ENCODE measurements around the gene KCNMA1. TPM values are rescaled to one million over a fixed set of nuclear protein-coding genes. Genes with fewer than 3 reads are reported as not detected.

Gene KCNMA1
- total and polyA plus RNA-seq, 9 of the 15 experiments (the other 6 are each of a cell fraction or from before 2014, with no cell fraction given), result 0.01 to 0.95 (median 0.15) TPM; not detected in 4

DNA sequence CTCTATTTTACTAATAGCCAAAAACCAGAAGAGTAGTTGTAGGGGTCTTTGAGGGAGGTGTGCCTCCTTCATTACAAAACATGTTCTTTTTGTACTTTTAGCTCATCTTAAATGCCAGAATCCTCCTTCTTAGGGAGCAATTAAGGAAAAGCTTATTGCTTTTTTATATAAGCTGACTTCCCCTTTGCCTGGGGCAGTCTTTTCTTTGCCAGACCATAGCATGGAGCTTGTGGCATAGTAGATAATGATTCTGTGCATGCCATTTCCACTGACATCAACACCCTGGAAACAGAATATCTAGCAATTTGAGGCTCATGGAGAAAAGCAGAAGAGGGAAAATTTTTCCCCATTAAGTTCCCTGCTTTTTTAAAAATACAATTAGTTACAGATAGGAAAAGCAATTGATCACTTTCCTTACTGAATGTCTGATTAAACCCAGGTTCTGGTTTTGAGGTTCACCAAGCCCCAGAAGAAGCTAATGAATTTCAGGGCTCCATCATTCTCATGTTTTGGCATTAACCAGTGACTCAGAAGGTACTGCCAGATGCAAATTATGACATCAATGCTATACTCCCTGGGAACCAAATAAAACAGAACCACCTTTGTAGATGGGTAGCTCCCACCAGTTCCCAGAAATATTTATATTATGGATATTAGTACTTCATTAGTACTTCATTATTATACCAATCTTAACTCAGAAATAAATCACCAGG lies 410.6 kb downstream of the KCNMA1 start:
- no peaks in the 10 kb centered on the region for H3K4me1 ChIP-seq (replicated peaks in 1 of 2; ENCODE audit: control insufficient read depth in 2 of 2, insufficient read depth in 2 of 2, low read length in 2 of 2)
- ATAC-seq (no peak), DNase-seq (ENCODE audit: extremely low read depth in 1 of 4, low spot score in 3 of 4) (no peak), FAIRE-seq (no peak)
- CTCF ChIA-PET (ENCODE audit: low intra/inter-chr PET ratio), result no interaction called here
- no peak for TF ChIP-seq LARP7 (IDR thresholded peaks at IDR 0.05)
- TF ChIP-seq KDM4B (IDR thresholded peaks at IDR 0.05; ENCODE audit: borderline replicate concordance in 2 of 2, low read depth in 1 of 2), result no peak
- in situ Hi-C loops (cut with MboI) (no loop called here), intact Hi-C loops (cut with micrococcal nuclease) (no loop called here)
- H3K9me3 ChIP-seq (replicated peaks; ENCODE audit: control insufficient read depth, insufficient read depth, low read depth, low read length), result no peaks in the 10 kb centered on the region
- no peaks in the 10 kb centered on the region for H3K9me1 ChIP-seq (ENCODE audit: control insufficient read depth, insufficient read depth, low read length)
- peaks cover 0 to 2% of the 10 kb centered on the region in 2 experiments; a peak in 1 of 5 replicates for H3K27me3 ChIP-seq (ENCODE audit: control insufficient read depth in 2 of 2, insufficient read depth in 2 of 2, low read length in 2 of 2)
- no peak overlapping the region for H3K4me2 ChIP-seq (ENCODE audit: insufficient read depth, low read length)
- H3K4me3 ChIP-seq, result no peak overlapping the region
- POLR2A ChIA-PET, result no interaction called here
- BruUV-seq (replicated peaks), result no TSS peak
- no peaks in the 10 kb centered on the region; the same call in 1 of the 2 replicates for H4K20me1 ChIP-seq (replicated peaks; ENCODE audit: control insufficient read depth, insufficient read depth, low read length)
- no peak overlapping the region for H2AFZ ChIP-seq (ENCODE audit: low read depth, low read length)
- H3K27ac ChIP-seq (ENCODE audit: extremely low read depth, low read depth, low read length), result no peak overlapping the region
- H3K36me3 ChIP-seq (ENCODE audit: control insufficient read depth, insufficient read depth, low read length), result no peaks in the 10 kb centered on the region
- H3K79me2 ChIP-seq (ENCODE audit: control insufficient read depth, insufficient read depth, low read length), result no peaks in the 10 kb centered on the region
- no peak overlapping the region for H3K9ac ChIP-seq (ENCODE audit: insufficient read depth in 1 of 2, low read depth in 2 of 2, low read length in 2 of 2)

GRCh38 chr10:77226452-77226851 lies 411.2 kb downstream of the KCNMA1 start:
- ChIA-PET POLR2A (no interaction called here), CTCF (ENCODE audit: low intra/inter-chr PET ratio) (no interaction called here)
- no peaks in the 10 kb centered on the region for H3K79me2 ChIP-seq (ENCODE audit: control insufficient read depth, insufficient read depth, low read length)
- no peaks in the 10 kb centered on the region for H3K4me1 ChIP-seq (replicated peaks in 1 of 2; ENCODE audit: control insufficient read depth in 2 of 2, insufficient read depth in 2 of 2, low read length in 2 of 2)
- no peaks in the 10 kb centered on the region for H3K36me3 ChIP-seq (ENCODE audit: control insufficient read depth, insufficient read depth, low read length)
- no peak for DNase-seq (ENCODE audit: extremely low read depth in 1 of 4, low spot score in 3 of 4)
- in situ Hi-C loops (cut with MboI) (no loop called here), intact Hi-C loops (cut with micrococcal nuclease) (no loop called here)
- no peak for FAIRE-seq
- no peaks in the 10 kb centered on the region for H3K9me3 ChIP-seq (replicated peaks; ENCODE audit: control insufficient read depth, insufficient read depth, low read depth, low read length)
- H3K9ac ChIP-seq (ENCODE audit: insufficient read depth in 1 of 2, low read depth in 2 of 2, low read length in 2 of 2), result no peak overlapping the region
- 1% methylated on average over 4 of the region's 4 CpGs for WGBS (ENCODE audit: insufficient coverage, low coverage, missing lambda C conversion rate)
- H3K27me3 ChIP-seq (ENCODE audit: control insufficient read depth in 2 of 2, insufficient read depth in 2 of 2, low read length in 2 of 2), result peaks cover 0 to 2% of the 10 kb centered on the region in 2 experiments; a peak in 1 of 5 replicates
- no peak overlapping the region for H3K27ac ChIP-seq (ENCODE audit: extremely low read depth, low read depth, low read length)
- no peak for ATAC-seq
- no peak overlapping the region for H3K4me2 ChIP-seq (ENCODE audit: insufficient read depth, low read length)
- BruUV-seq (replicated peaks), result no TSS peak
- H4K20me1 ChIP-seq (replicated peaks; ENCODE audit: control insufficient read depth, insufficient read depth, low read length), result no peaks in the 10 kb centered on the region; the same call in 1 of the 2 replicates
- H3K9me1 ChIP-seq (ENCODE audit: control insufficient read depth, insufficient read depth, low read length), result no peaks in the 10 kb centered on the region
- H2AFZ ChIP-seq (ENCODE audit: low read depth, low read length), result no peak overlapping the region
- no peak overlapping the region for H3K4me3 ChIP-seq
- TF ChIP-seq, protein P1, sequence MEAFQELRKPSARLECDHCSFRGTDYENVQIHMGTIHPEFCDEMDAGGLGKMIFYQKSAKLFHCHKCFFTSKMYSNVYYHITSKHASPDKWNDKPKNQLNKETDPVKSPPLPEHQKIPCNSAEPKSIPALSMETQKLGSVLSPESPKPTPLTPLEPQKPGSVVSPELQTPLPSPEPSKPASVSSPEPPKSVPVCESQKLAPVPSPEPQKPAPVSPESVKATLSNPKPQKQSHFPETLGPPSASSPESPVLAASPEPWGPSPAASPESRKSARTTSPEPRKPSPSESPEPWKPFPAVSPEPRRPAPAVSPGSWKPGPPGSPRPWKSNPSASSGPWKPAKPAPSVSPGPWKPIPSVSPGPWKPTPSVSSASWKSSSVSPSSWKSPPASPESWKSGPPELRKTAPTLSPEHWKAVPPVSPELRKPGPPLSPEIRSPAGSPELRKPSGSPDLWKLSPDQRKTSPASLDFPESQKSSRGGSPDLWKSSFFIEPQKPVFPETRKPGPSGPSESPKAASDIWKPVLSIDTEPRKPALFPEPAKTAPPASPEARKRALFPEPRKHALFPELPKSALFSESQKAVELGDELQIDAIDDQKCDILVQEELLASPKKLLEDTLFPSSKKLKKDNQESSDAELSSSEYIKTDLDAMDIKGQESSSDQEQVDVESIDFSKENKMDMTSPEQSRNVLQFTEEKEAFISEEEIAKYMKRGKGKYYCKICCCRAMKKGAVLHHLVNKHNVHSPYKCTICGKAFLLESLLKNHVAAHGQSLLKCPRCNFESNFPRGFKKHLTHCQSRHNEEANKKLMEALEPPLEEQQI (IDR thresholded peaks at IDR 0.05), result no peak
- TF ChIP-seq CHD1 (IDR thresholded peaks at IDR 0.05; ENCODE audit: low read length) (no peak), XRCC4 (IDR thresholded peaks at IDR 0.05; ENCODE audit: extremely low read depth, insufficient read depth, insufficient read length) (no peak), E2F1 (CRISPR knock-in tag; IDR thresholded peaks at IDR 0.05) (no peak), ZC3H4 (CRISPR knock-in tag; IDR thresholded peaks at IDR 0.05; ENCODE audit: borderline replicate concordance) (no peak)
- TF ChIP-seq, protein P2, sequence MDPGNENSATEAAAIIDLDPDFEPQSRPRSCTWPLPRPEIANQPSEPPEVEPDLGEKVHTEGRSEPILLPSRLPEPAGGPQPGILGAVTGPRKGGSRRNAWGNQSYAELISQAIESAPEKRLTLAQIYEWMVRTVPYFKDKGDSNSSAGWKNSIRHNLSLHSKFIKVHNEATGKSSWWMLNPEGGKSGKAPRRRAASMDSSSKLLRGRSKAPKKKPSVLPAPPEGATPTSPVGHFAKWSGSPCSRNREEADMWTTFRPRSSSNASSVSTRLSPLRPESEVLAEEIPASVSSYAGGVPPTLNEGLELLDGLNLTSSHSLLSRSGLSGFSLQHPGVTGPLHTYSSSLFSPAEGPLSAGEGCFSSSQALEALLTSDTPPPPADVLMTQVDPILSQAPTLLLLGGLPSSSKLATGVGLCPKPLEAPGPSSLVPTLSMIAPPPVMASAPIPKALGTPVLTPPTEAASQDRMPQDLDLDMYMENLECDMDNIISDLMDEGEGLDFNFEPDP (CRISPR knock-in tag; IDR thresholded peaks at IDR 0.05), result no peak
